ENCODE measurements around the gene COL25A1.

COL25A1 gene

DNA sequence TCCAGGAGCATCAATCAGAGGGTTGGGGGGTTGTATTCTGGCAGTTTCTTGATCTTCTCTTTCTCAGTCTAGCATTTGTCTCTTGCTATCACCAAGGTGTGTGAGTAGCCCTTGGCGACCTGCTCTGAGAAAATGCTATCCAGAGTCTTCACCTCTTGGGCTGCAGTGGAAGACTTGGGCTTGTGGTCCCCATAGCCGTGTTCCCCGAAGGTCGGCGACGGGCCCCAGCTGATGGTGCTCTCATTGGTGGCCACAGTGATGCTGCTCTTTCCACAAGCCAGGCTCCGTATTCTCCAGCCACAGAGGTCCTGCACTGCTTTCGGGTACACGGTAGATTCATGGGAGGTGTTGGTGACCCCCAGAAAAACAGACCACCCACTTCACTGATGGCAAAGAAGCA, 513.7 kb downstream of the COL25A1 start:
- no peak for DNase-seq

DNA sequence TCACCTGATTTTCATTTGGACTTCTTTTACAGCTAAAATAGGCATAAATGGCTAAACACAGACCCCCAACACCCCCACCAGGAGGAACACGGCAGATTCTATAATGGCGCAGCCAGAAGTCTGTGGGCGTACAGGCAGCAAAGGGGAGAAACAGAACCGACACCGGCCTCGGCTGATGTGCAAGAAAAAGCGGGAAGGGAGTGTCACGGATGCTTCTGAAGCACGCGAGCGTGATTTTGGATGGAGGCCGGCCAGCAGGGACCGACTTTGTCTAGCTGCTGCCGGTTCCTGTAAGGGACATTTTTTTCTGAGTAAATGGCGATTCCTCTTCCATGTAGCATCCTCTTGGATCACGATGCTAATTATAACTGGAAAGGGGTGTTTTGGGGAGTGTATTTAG, 514.7 kb downstream of the COL25A1 start:
- DNase-seq, result no peak

- DNase-seq, result no peak
These were observed 515.4 kb downstream of the COL25A1 start for GRCh38 chr4:108787106-108787505.

GRCh38 chr4:108786351-108786750, 516.1 kb downstream of the COL25A1 start:
- no peak for DNase-seq

- no peak for DNase-seq
These were observed 518.6 kb downstream of the COL25A1 start for GRCh38 chr4:108783665-108784463.

DNA sequence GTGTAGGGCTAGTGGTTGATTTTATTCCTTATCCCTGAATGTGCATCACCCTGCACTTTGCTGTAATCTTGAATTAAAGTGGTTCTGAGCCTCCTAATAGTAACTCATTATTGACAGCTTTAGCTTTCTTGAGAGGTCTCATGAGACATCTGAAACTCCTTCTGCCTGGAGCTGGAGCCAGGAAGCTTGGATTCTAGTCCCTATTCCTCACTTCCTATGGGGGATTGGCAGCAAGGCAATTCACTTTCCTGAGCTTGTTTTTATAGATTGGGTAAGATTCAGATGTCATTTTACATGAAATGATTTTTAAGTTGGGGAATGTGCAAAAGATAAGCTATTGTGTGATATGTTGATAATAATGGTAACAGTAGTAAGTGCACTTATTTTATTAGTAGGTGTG, 522.5 kb downstream of the COL25A1 start:
- no peak for DNase-seq

DNA sequence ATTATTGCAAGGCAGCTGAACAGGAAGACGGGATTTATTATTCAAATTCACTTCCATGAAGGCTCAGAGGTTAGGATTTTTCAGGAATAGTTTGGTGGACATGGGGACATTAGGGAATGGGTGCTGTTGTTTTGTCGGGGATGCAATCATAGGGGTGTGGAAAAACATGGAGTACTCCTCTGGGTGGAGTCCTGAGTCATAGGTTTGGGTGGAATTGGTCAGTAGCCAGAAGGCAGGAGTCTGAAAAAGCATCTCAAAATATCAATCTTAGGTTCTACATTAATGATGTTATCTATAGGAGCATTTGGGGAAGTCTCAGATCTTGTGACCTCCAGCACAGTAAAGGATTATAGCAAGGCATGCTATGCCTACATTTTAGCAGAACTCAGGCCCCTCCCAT, 525.1 kb downstream of the COL25A1 start:
- no peak for DNase-seq

DNA sequence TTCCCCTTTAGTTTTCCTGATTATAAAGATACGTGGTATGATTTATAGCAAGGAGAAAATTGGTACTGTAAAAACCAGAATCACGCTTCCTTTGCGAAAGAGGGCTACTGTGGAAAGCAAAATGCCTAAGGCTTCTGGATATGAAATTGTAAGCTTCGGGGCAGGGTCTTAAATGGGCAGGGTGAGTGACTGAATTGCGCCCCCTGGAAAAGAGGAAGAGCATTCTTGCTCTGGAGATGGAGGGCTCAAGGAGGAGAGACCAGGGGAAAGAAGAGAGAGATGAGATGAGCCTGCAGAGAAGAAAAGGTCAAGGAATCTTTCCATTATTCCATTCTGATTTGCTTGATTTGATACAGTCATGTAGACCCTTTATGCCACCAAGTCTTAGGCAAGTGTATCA, 526.5 kb downstream of the COL25A1 start:
- no peak for DNase-seq

DNA sequence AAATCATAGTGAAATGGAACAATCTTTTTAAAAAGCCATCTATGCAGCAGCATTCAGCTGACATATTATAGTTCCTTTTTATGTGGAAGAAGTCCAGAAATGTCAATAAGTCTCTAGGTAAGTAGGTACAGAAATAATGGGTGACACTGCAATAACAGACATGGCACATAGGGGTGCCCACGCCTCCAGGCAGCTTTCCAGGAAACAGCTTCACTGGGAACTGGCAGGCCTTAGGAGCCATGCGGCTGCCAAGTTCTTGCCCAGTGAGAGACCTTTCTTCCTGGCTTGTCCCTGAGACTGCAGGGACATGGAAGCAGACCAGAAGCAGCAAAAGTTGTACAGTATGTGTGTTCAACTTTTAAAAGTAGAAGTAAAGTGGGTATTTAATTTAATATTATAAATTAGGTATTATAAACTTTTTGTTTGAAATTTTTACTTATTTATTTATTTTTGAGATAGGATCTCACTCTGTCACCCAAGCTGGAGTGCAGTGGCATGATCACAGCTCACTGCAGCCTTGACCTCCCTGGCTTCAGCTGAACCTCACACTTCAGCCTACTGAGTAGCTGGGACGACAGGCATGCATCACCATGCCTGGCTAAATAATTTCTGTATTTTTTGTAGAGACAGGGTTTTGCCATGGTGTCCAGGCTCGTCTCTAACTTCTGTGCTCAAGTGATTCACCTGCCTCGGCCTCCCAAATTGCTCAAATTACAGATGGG, 527.5 kb downstream of the COL25A1 start:
- DNase-seq, result no peak

DNA sequence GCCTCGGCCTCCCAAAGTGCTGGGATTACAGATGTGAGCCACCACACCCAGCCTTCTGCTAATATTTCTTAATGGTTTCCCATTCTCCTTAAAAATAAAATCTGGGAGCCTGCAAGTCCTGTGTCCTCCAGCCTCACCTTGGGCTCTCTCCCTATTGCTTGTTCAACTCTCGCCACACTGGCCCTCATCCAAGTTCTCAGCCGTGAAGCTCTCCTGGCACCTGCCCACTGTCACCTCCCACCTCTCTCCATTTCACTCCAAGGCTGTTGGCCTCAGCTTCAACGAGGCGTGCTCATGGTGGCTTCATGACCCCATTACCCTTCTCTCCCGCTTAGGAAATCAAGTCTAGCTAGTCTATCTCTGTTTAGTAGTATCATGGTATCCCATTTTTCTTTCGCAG, 530.1 kb downstream of the COL25A1 start:
- DNase-seq, result no peak

DNA sequence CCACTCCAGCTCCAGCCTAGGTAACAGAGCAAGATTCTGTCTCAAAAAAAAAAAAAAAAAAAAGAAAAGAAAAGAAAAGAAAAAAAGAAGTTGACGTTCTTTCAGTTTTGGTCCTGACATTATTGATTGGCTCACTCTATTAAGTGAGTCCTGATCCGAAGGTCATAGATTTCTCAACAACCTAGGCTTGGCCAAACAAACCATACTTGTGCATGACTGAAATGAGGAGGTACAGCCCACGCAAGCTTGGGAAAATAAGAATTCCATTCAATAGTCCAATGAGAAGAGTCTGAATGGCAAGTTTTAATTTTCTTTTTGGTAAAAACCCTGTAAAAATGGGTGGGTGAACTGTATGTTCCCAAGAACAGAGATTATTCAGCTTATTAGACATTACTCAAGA, 536.4 kb downstream of the COL25A1 start:
- DNase-seq, result no peak

DNA sequence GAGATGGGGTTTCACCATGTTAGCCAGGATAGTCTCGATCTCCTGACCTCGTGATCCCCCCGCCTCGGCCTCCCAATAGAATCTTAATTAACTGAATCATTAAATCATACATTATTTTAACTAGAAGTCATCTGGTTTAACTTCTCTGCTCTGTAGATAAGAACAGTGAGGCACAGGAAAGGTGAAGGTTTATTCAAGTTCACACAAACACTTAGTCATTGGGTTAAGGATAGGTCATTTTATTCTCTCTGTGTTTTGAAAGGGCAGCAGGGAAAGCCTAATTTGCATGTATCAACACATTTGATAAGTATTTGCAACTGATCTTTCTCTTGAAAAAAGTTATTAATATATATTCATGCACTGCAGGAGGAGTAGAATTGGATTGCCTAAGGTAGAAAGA, 538.5 kb downstream of the COL25A1 start:
- no peak for DNase-seq

GRCh38 chr4:108763226-108763593, 539.2 kb downstream of the COL25A1 start:
- DNase-seq, result no peak

GRCh38 chr4:108762559-108763225, 539.8 kb downstream of the COL25A1 start, which contains the start of gene ETNPPL:
Gene ETNPPL (minus strand): TSS chr4:108763053. CDS start chr4:108762898, 155 bp downstream.
- DNase-seq, result peak; percentile 26 to 49
